Astrocyte of the hippocampus (primary cell): ENCODE data around the gene WDR70.
"Not testable (repeated sequence)": the region's sequence is repeated elsewhere in the genome, so short reads cannot be mapped to it uniquely, and the experiment has no call there.

ENCODE experiments used
- DNase-seq: peaks from one replicate; pipeline ENCODE4 v3.0.0; 2011; ENCODE audit warnings: low read depth, low spot score

The WDR70 gene

GRCh38 chr5:37637165-37637845, 258.2 kb downstream of the WDR70 start:
- peak; percentile 18 for DNase-seq

GRCh38 chr5:37638897-37639296, 259.8 kb downstream of the WDR70 start:
- no peak for DNase-seq

GRCh38 chr5:37640088-37640487, 261.0 kb downstream of the WDR70 start:
- no peak for DNase-seq

- no peak for DNase-seq
These were observed 262.8 kb downstream of the WDR70 start for GRCh38 chr5:37641933-37642332.

GRCh38 chr5:37645707-37646106, 266.6 kb downstream of the WDR70 start:
- DNase-seq, result no peak

- DNase-seq, result not testable (repeated sequence)
These were observed 275.4 kb downstream of the WDR70 start for GRCh38 chr5:37654566-37654965.

GRCh38 chr5:37657046-37657445, 277.9 kb downstream of the WDR70 start:
- no peak for DNase-seq

GRCh38 chr5:37658440-37658839, 279.3 kb downstream of the WDR70 start:
- no peak for DNase-seq

GRCh38 chr5:37660319-37660718, 281.2 kb downstream of the WDR70 start:
- no peak for DNase-seq

GRCh38 chr5:37661227-37661920, 282.3 kb downstream of the WDR70 start:
- no peak for DNase-seq

GRCh38 chr5:37661951-37662350, 282.8 kb downstream of the WDR70 start:
- DNase-seq, result no peak

GRCh38 chr5:37662362-37662761, 283.2 kb downstream of the WDR70 start:
- no peak for DNase-seq

- DNase-seq, result no peak
These were observed 283.8 kb downstream of the WDR70 start for GRCh38 chr5:37662789-37663485.

GRCh38 chr5:37663538-37663937, 284.4 kb downstream of the WDR70 start:
- DNase-seq, result no peak

- no peak for DNase-seq
These were observed 285.4 kb downstream of the WDR70 start for GRCh38 chr5:37664551-37664950.

GRCh38 chr5:37665272-37665671, 286.2 kb downstream of the WDR70 start:
- peak; percentile 38 for DNase-seq

GRCh38 chr5:37665889-37666288, 286.8 kb downstream of the WDR70 start:
- DNase-seq, result peak; percentile 58

- no peak for DNase-seq
These were observed 288.3 kb downstream of the WDR70 start for GRCh38 chr5:37667430-37667829.

GRCh38 chr5:37667846-37668245, 288.7 kb downstream of the WDR70 start:
- DNase-seq, result no peak

GRCh38 chr5:37668524-37669047, 289.5 kb downstream of the WDR70 start:
- DNase-seq, result peak; percentile 97

GRCh38 chr5:37672118-37672588, 293.0 kb downstream of the WDR70 start:
- peak; percentile 22 for DNase-seq

- not testable (repeated sequence) for DNase-seq
These were observed 295.2 kb downstream of the WDR70 start for GRCh38 chr5:37674361-37674760.
